DND-41 (cell line): Measurements from ENCODE around the gene ZMIZ1.

ENCODE experiments used
- ATAC-seq: fragments of 200-7000 bp; cut with Tn5 transposase; 3 replicates; pipeline ENCODE4 v1.9.1; 2021; ENCODE audit warnings: low read depth; ENCODE audit not compliant: insufficient read depth
- DNase-seq: peaks from one replicate; pipeline ENCODE4 v3.0.0-alpha.2; 2020
- H2AFZ ChIP-seq: 2 replicates; pipeline ENCODE4 v1.6.0; 2012; ENCODE audit warnings: low read depth, low read length
- H3K27ac ChIP-seq: 2 replicates; pipeline ENCODE4 v1.5.1; 2012; ENCODE audit warnings: low read length, inconsistent platforms
- H3K27me3 ChIP-seq: fragments of 200-600 bp; sonication (generic); 2 replicates; pipeline ENCODE4 v1.6.0; 2012; ENCODE audit warnings: low read length, mild to moderate bottlenecking, inconsistent platforms; ENCODE audit not compliant: insufficient read depth, poor library complexity
- H3K36me3 ChIP-seq: 2 replicates; pipeline ENCODE4 v1.5.1; 2012; ENCODE audit warnings: low read length, inconsistent platforms; ENCODE audit not compliant: insufficient read depth
- H3K4me1 ChIP-seq: 2 replicates; pipeline ENCODE4 v1.5.1; 2012; ENCODE audit warnings: mild to moderate bottlenecking, low read length; ENCODE audit not compliant: insufficient read depth
- H3K4me2 ChIP-seq: 2 replicates; pipeline ENCODE4 v1.6.0; 2012; ENCODE audit warnings: mild to moderate bottlenecking, moderate library complexity, low read length, inconsistent platforms; ENCODE audit not compliant: insufficient read depth
- H3K4me3 ChIP-seq, 2 experiments: fragments of 200-600 bp in 1 of 2; shearing (Covaris generic) in 1 of 2; 2 replicates each; pipeline ENCODE4 v1.5.1; 2012 to 2016; ENCODE audit warnings: inconsistent platforms in 2 of 2, low read length in 2 of 2, mild to moderate bottlenecking in 2 of 2, low read depth in 1 of 2, moderate library complexity in 1 of 2
- H3K79me2 ChIP-seq: 2 replicates; pipeline ENCODE4 v1.6.0; 2012; ENCODE audit warnings: low read length, inconsistent platforms; ENCODE audit not compliant: insufficient read depth
- H3K9ac ChIP-seq: 2 replicates; pipeline ENCODE4 v1.6.0; 2012; ENCODE audit warnings: low read depth, mild to moderate bottlenecking, inconsistent platforms, low read length, moderate library complexity
- H3K9me3 ChIP-seq: 2 replicates; pipeline ENCODE4 v1.5.1; 2012; ENCODE audit warnings: low read length, moderate library complexity, mild to moderate bottlenecking, inconsistent platforms; ENCODE audit not compliant: insufficient read depth, severe bottlenecking
- H4K20me1 ChIP-seq: 2 replicates; pipeline ENCODE4 v1.6.0; 2012; ENCODE audit warnings: low read length; ENCODE audit not compliant: insufficient read depth
- EZH2 ChIP-seq: IDR thresholded peaks from 3 replicates; pipeline ENCODE4 v1.6.1; 2012; ENCODE audit warnings: borderline replicate concordance, low read depth, mild to moderate bottlenecking, moderate library complexity, low read length, inconsistent platforms; ENCODE audit not compliant: severe bottlenecking
- TF ChIP-seq, protein P1 (sequence below): IDR thresholded peaks from 2 replicates; pipeline ENCODE4 v1.5.1; 2012; ENCODE audit warnings: borderline replicate concordance, low read length, moderate library complexity, mild to moderate bottlenecking; ENCODE audit not compliant: poor library complexity, severe bottlenecking; ENCODE audit errors: extremely low read depth

ZMIZ1 gene

DNA sequence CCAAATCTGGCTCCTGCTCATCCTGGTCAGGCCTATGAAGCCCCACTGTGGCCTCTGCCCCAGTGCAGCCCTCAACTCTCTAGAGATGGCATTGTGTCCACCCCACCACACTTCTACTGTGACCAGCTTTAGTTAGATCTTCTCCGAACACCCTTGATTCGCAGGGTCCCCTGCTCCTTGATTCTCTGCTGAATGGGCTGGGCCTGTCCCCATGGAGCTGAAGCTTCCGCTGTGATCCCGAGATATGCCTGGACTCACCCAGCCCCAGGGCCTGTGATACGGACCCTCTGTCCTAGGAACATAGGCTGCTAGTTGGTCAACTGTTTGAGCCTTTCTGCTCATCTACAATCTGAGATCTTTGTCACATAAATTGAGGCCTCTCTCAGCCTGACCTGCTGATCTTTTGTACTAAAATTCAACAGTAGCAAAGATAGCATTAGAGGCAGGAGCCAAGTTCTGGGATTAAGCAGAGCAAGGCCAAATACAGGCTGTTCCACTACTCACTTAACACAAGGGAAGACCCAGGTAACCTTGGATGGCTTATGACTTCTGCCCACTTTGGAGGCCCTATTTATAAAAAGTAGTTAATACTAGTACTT, 272.0 kb downstream of the ZMIZ1 start:
- Histone ChIP-seq H3K27ac (no peak overlapping the region), H3K4me3 (no peak overlapping the region), H4K20me1 (peaks cover 16% of the 10 kb centered on the region), H3K27me3 (no peaks in the 10 kb centered on the region), H3K4me1 (no peaks in the 10 kb centered on the region), H3K9ac (no peak overlapping the region), H2AFZ (no peak overlapping the region), H3K4me2 (no peak overlapping the region), H3K36me3 (no peaks in the 10 kb centered on the region), H3K9me3 (no peaks in the 10 kb centered on the region), H3K79me2 (no peaks in the 10 kb centered on the region)
- ATAC-seq (no peak), DNase-seq (no peak)
- no peak for TF ChIP-seq EZH2
- TF ChIP-seq, protein P1, sequence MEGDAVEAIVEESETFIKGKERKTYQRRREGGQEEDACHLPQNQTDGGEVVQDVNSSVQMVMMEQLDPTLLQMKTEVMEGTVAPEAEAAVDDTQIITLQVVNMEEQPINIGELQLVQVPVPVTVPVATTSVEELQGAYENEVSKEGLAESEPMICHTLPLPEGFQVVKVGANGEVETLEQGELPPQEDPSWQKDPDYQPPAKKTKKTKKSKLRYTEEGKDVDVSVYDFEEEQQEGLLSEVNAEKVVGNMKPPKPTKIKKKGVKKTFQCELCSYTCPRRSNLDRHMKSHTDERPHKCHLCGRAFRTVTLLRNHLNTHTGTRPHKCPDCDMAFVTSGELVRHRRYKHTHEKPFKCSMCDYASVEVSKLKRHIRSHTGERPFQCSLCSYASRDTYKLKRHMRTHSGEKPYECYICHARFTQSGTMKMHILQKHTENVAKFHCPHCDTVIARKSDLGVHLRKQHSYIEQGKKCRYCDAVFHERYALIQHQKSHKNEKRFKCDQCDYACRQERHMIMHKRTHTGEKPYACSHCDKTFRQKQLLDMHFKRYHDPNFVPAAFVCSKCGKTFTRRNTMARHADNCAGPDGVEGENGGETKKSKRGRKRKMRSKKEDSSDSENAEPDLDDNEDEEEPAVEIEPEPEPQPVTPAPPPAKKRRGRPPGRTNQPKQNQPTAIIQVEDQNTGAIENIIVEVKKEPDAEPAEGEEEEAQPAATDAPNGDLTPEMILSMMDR: no peak

DNA sequence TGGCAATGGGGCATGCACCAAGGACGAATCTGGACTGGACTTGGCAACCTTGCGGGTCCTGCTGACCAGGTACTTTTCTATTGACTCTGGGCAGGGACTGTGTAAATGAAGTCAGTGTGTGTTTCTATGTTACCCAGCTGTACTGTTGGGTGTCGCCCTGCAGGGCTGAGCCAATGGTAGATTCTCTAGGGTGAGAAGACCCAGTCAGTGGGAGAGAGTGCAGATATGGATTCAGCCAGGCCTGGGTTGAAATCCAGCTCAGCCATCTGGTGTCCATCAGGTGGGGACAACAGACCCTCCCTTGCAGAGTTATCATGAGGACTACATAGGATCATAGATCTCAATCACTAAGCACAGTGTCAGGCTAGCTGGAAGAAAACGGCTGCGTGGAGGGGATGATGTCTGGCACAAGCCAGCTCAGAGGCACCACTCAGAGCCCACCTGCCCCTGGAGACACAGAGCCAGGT, 273.6 kb downstream of the ZMIZ1 start:
- DNase-seq (no peak), ATAC-seq (no peak)
- Histone ChIP-seq H3K4me1 (peaks cover 7% of the 10 kb centered on the region), H3K36me3 (no peaks in the 10 kb centered on the region), H3K9me3 (no peaks in the 10 kb centered on the region), H3K27me3 (no peaks in the 10 kb centered on the region), H3K27ac (no peak overlapping the region), H4K20me1 (peaks cover 20% of the 10 kb centered on the region), H3K79me2 (peaks cover under 1% of the 10 kb centered on the region; the same call in 1 of the 2 replicates), H3K4me2 (no peak overlapping the region), H3K9ac (no peak overlapping the region), H2AFZ (no peak overlapping the region), H3K4me3 (no peak overlapping the region)
- TF ChIP-seq EZH2: no peak
- TF ChIP-seq, protein P1: no peak

DNA sequence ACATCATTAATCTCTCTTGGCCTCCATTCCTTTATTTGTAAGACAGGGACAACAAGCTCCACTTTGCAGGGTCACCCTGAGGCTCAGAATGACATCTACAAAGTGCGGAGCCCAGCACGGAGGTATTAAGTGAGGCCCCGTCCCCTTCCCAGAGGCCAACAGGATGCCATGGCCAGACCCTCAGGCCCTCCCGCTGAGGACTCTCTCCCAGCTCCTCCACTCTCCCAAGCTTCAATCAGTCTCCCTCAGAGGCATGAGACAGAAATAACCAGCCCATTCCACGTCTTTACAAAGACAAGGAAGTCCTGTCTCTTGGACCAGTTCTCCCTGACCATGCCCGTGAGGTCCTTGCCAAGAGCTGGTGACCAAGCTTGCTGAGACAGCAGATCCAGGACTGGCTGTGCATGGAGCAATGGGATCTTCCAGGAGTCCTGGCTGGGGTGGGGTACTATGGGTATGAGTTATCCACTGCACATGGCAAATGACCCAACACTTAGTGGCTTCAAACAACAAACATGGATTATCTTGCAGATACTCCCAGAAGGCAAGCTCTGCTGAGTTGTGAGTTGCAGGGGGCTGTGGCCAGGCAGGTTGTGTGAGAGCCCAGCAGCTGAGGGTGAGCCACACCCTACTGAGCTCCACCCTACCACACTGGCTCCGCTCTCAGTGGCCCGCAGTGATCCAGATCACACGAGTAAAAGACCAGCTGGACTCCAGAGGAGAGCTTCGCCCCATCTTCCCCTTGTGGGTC, 274.2 kb downstream of the ZMIZ1 start:
- no peak for TF ChIP-seq EZH2
- TF ChIP-seq, protein P1: no peak
- H3K27ac ChIP-seq: no peak overlapping the region

More for the DNA sequence above, 274.2 kb downstream of the ZMIZ1 start:
- Histone ChIP-seq H2AFZ (no peak overlapping the region), H3K4me2 (no peak overlapping the region), H3K4me1 (peaks cover 12% of the 10 kb centered on the region), H3K4me3 (no peak overlapping the region), H3K27me3 (no peaks in the 10 kb centered on the region), H3K9ac (no peak overlapping the region), H3K79me2 (peaks cover 7% of the 10 kb centered on the region), H4K20me1 (peaks cover 20% of the 10 kb centered on the region), H3K36me3 (no peaks in the 10 kb centered on the region), H3K9me3 (no peaks in the 10 kb centered on the region)
- ATAC-seq (no peak), DNase-seq (no peak)
